ENCODE data around the gene YIPF7.
A peak's percentile ranks its signal among the peaks of the same experiment; 100 is the strongest.

The YIPF7 gene

GRCh38 chr4:44638091-44638490 is 13.3 kb downstream of the YIPF7 start:
- no peak for TF ChIP-seq REST (IDR thresholded peaks at IDR 0.05; ENCODE audit: low read depth)
- no peak for TF ChIP-seq CEBPB (IDR thresholded peaks at IDR 0.05)
- no peak for TF ChIP-seq TCF12 (IDR thresholded peaks at IDR 0.05; ENCODE audit: low read depth)
- TF ChIP-seq NFIC (IDR thresholded peaks at IDR 0.05): no peak

- TF ChIP-seq FOXM1 (IDR thresholded peaks at IDR 0.05; ENCODE audit: borderline replicate concordance, low read depth): no peak
- no peak for TF ChIP-seq ZBTB7A (IDR thresholded peaks at IDR 0.05; ENCODE audit: low read depth)
- TF ChIP-seq CREB1 (IDR thresholded peaks at IDR 0.05; ENCODE audit: low read depth): no peak
- TF ChIP-seq TEAD4 (IDR thresholded peaks at IDR 0.05): no peak
- no peak for TF ChIP-seq YY1 (IDR thresholded peaks at IDR 0.05; ENCODE audit: low read depth)
- TF ChIP-seq EGR1 (IDR thresholded peaks at IDR 0.05): no peak
- no peak for TF ChIP-seq RAD21 (IDR thresholded peaks at IDR 0.05; ENCODE audit: low read depth)
- no peak for TF ChIP-seq TCF12 (IDR thresholded peaks at IDR 0.05; ENCODE audit: low read depth)
- no peak for TF ChIP-seq NFIC (IDR thresholded peaks at IDR 0.05)
- no peak for TF ChIP-seq USF1 (IDR thresholded peaks at IDR 0.05)
- no peak for TF ChIP-seq MAX (IDR thresholded peaks at IDR 0.05)
- TF ChIP-seq EP300 (IDR thresholded peaks at IDR 0.05; ENCODE audit: borderline replicate concordance): no peak
- no peak for TF ChIP-seq REST (IDR thresholded peaks at IDR 0.05; ENCODE audit: low read depth)
- TF ChIP-seq CEBPB (IDR thresholded peaks at IDR 0.05): no peak
- TF ChIP-seq TAF1 (IDR thresholded peaks at IDR 0.05; ENCODE audit: low read depth): no peak
Observed at GRCh38 chr4:44632733-44633132, 18.7 kb downstream of the YIPF7 start.

GRCh38 chr4:44632089-44632488 is 19.3 kb downstream of the YIPF7 start:
- peak; percentile 25; the same call in 1 of the 2 replicates for TF ChIP-seq RAD21 (IDR thresholded peaks at IDR 0.05; ENCODE audit: low read depth)
- no peak for TF ChIP-seq REST (IDR thresholded peaks at IDR 0.05; ENCODE audit: low read depth)

- TF ChIP-seq YY1 (IDR thresholded peaks at IDR 0.05; ENCODE audit: low read depth) (peak; percentile 32; the same call in 1 of the 2 replicates), RAD21 (IDR thresholded peaks at IDR 0.05; ENCODE audit: low read depth) (peak; percentile 69), CREB1 (IDR thresholded peaks at IDR 0.05; ENCODE audit: low read depth) (no peak)
Observed at GRCh38 chr4:44629280-44629866, 22.1 kb downstream of the YIPF7 start.

GRCh38 chr4:44623676-44624075 is 27.7 kb downstream of the YIPF7 start:
- no peak for TF ChIP-seq MAX (IDR thresholded peaks at IDR 0.05)
- TF ChIP-seq FOXM1 (IDR thresholded peaks at IDR 0.05; ENCODE audit: borderline replicate concordance, low read depth): no peak
- no peak for TF ChIP-seq TCF12 (IDR thresholded peaks at IDR 0.05; ENCODE audit: low read depth)
- TF ChIP-seq TAF1 (IDR thresholded peaks at IDR 0.05; ENCODE audit: low read depth): no peak
- no peak for TF ChIP-seq REST (IDR thresholded peaks at IDR 0.05; ENCODE audit: low read depth)
- no peak for TF ChIP-seq CEBPB (IDR thresholded peaks at IDR 0.05)
- TF ChIP-seq EP300 (IDR thresholded peaks at IDR 0.05; ENCODE audit: borderline replicate concordance): no peak
- no peak for TF ChIP-seq RAD21 (IDR thresholded peaks at IDR 0.05; ENCODE audit: low read depth)
- TF ChIP-seq TEAD4 (IDR thresholded peaks at IDR 0.05): no peak
- no peak for TF ChIP-seq NFIC (IDR thresholded peaks at IDR 0.05)
